Right renal cortex interstitium (tissue), 3 donors: ENCODE results near the gene POMT2. TPM values are rescaled to one million over a fixed set of nuclear protein-coding genes. Genes with fewer than 3 reads are reported as not detected.

Source experiments
- DNase-seq, 3 donors: peaks; one replicate each; pipeline ENCODE4 v3.0.0-alpha.2; 2013; ENCODE audit warnings: low read depth in 3 of 3, low spot score in 2 of 3
- polyA plus RNA-seq, 3 donors: library from polyadenylated mRNA; unstranded; fragments of 120-200 nt; gene quantifications; one replicate each; pipeline ENCODE4 v1.2.1, GENCODE V29; 2013; ENCODE audit not compliant: insufficient read length in 3 of 3

The POMT2 gene
- polyA plus RNA-seq, 3 donors, result 38.6 to 39.9 (median 39.1) TPM

GRCh38 chr14:77268989-77269600 lies 51.6 kb downstream of the POMT2 start:
- DNase-seq, result no peak

- DNase-seq, result no peak
Observed at GRCh38 chr14:77267937-77268699, 52.6 kb downstream of the POMT2 start.

- no peak for DNase-seq
Observed at GRCh38 chr14:77266336-77266735, 54.3 kb downstream of the POMT2 start.

GRCh38 chr14:77265561-77266335 lies 54.9 kb downstream of the POMT2 start:
- DNase-seq, result no peak

GRCh38 chr14:77265187-77265515 lies 55.5 kb downstream of the POMT2 start:
- no peak for DNase-seq

GRCh38 chr14:77264466-77265186 lies 56.1 kb downstream of the POMT2 start:
- no peak for DNase-seq

- no peak for DNase-seq
Observed at GRCh38 chr14:77260631-77261030, 60.1 kb downstream of the POMT2 start.

GRCh38 chr14:77260199-77260598 lies 60.5 kb downstream of the POMT2 start:
- DNase-seq, result no peak

GRCh38 chr14:77259025-77259715 lies 61.5 kb downstream of the POMT2 start:
- no peak for DNase-seq

GRCh38 chr14:77258566-77258965 lies 62.1 kb downstream of the POMT2 start:
- no peak for DNase-seq

GRCh38 chr14:77257700-77258099 lies 63.0 kb downstream of the POMT2 start:
- no peak for DNase-seq

GRCh38 chr14:77256694-77257093 lies 64.0 kb downstream of the POMT2 start:
- no peak for DNase-seq

- DNase-seq, result no peak
Observed at GRCh38 chr14:77253333-77254190, 67.1 kb downstream of the POMT2 start.

GRCh38 chr14:77251870-77252269 lies 68.8 kb downstream of the POMT2 start:
- DNase-seq, result no peak

- DNase-seq, result no peak
Observed at GRCh38 chr14:77250927-77251326, 69.8 kb downstream of the POMT2 start.

GRCh38 chr14:77249286-77249685 lies 71.4 kb downstream of the POMT2 start:
- no peak for DNase-seq

GRCh38 chr14:77248666-77249065 lies 72.0 kb downstream of the POMT2 start:
- DNase-seq, result no peak

GRCh38 chr14:77246784-77247183 lies 73.9 kb downstream of the POMT2 start:
- DNase-seq, result no peak

- no peak for DNase-seq
Observed at GRCh38 chr14:77245820-77246219, 74.9 kb downstream of the POMT2 start.

GRCh38 chr14:77243853-77244252 lies 76.8 kb downstream of the POMT2 start:
- no peak for DNase-seq
